Keratinocyte (primary cell): Measurements from ENCODE around the gene POU6F2. TPM values are rescaled to one million over a fixed set of nuclear protein-coding genes. Genes with fewer than 3 reads are reported as not detected.

ENCODE experiments used
- DNase-seq: peaks from one replicate; pipeline ENCODE4 v3.0.0-alpha.2; 2011; ENCODE audit warnings: low read depth, missing footprints, low spot score
- FAIRE-seq: peaks from 2 replicates; lab custom pipeline; 2011; peaks lifted over from hg19 to GRCh38; lab: Jason Lieb, UNC
- H2AFZ ChIP-seq: 2 replicates; pipeline ENCODE4 v1.6.0; 2012; ENCODE audit warnings: low read length, control low read depth, inconsistent platforms; ENCODE audit not compliant: control insufficient read depth
- H3K27ac ChIP-seq: 2 replicates; pipeline ENCODE4 v1.5.1; 2011; ENCODE audit warnings: low read length; ENCODE audit not compliant: control insufficient read depth, insufficient read depth
- H3K27me3 ChIP-seq: 3 replicates; pipeline ENCODE4 v1.6.0; 2011; ENCODE audit warnings: low read length; ENCODE audit not compliant: control insufficient read depth, insufficient read depth; ENCODE audit errors: extremely low read depth
- H3K36me3 ChIP-seq, 2 experiments: 2 replicates in 1 of 2; 3 replicates in 1 of 2; pipeline ENCODE4 v1.5.1; 2011; ENCODE audit warnings: low read length in 2 of 2, mild to moderate bottlenecking in 1 of 2; ENCODE audit not compliant: control insufficient read depth in 2 of 2, insufficient read depth in 2 of 2; ENCODE audit errors: extremely low read depth in 1 of 2
- H3K4me1 ChIP-seq: 3 replicates; pipeline ENCODE4 v1.5.1; 2011; ENCODE audit warnings: low read length; ENCODE audit not compliant: control insufficient read depth, insufficient read depth; ENCODE audit errors: extremely low read depth
- H3K4me2 ChIP-seq: 3 replicates; pipeline ENCODE4 v1.6.0; 2011; ENCODE audit warnings: low read depth, low read length; ENCODE audit not compliant: control insufficient read depth, insufficient read depth; ENCODE audit errors: extremely low read depth
- H3K4me3 ChIP-seq, 3 experiments: fragments of 200-600 bp in 1 of 3; sonication (generic) in 1 of 3; 2 replicates in 2 of 3; 3 replicates in 1 of 3; pipeline ENCODE4 v1.5.1; 2011 to 2016; ENCODE audit warnings: low read length in 3 of 3, mild to moderate bottlenecking in 3 of 3, control low read depth in 2 of 3, inconsistent platforms in 1 of 3, low read depth in 1 of 3, mixed read lengths in 1 of 3, mixed run types in 1 of 3, moderate library complexity in 1 of 3; ENCODE audit not compliant: control insufficient read depth in 2 of 3, insufficient read depth in 2 of 3; ENCODE audit errors: extremely low read depth in 1 of 3
- H3K79me2 ChIP-seq: 2 replicates; pipeline ENCODE4 v1.6.0; 2012; ENCODE audit warnings: low read length; ENCODE audit not compliant: control insufficient read depth, insufficient read depth
- H3K9ac ChIP-seq: 3 replicates; pipeline ENCODE4 v1.6.0; 2011; ENCODE audit warnings: low read length; ENCODE audit not compliant: control insufficient read depth, insufficient read depth; ENCODE audit errors: extremely low read depth
- H3K9me1 ChIP-seq: 3 replicates; pipeline ENCODE4 v1.6.0; 2011; ENCODE audit warnings: low read length; ENCODE audit not compliant: control insufficient read depth, insufficient read depth; ENCODE audit errors: extremely low read depth
- H3K9me3 ChIP-seq: 2 replicates; pipeline ENCODE4 v1.5.1; 2012; ENCODE audit warnings: low read depth, low read length; ENCODE audit not compliant: control insufficient read depth
- H4K20me1 ChIP-seq: 3 replicates; pipeline ENCODE4 v1.6.0; 2011; ENCODE audit warnings: low read length; ENCODE audit not compliant: control insufficient read depth, insufficient read depth; ENCODE audit errors: extremely low read depth
- CTCF ChIP-seq, 3 experiments: IDR thresholded peaks in 1 of 3; conservative IDR thresholded peaks in 1 of 3; optimal IDR thresholded peaks in 1 of 3; 2 replicates in 2 of 3; 3 replicates in 1 of 3; pipeline versions ENCODE3 to v1.5.1; 2011; ENCODE audit warnings: low read length in 3 of 3, mild to moderate bottlenecking in 3 of 3, moderate library complexity in 2 of 3, control low read depth in 1 of 3, inconsistent platforms in 1 of 3; ENCODE audit not compliant: insufficient read depth in 2 of 3; ENCODE audit errors: extremely low read depth in 1 of 3
- EZH2 ChIP-seq: IDR thresholded peaks from one replicate; pipeline ENCODE4 v1.6.1; 2012; ENCODE audit warnings: inconsistent platforms, mild to moderate bottlenecking, low read length, moderate library complexity
- dilution Hi-C: fragments of 300-500 bp; cut with MboI; formaldehyde crosslinking; loops from one replicate; pipeline ENCODE4 v1.7.0; 2020; ENCODE audit warnings: low sequenced_read_pairs; ENCODE audit not compliant: extremely low pct_ligation_motif_present
- polyA plus RNA-seq, 5 experiments: library from polyadenylated mRNA; depleted of rRNA in 3 of 5; stranded (reverse) in 3 of 5; stranded (forward) in 1 of 5; unstranded in 1 of 5; fragments of >200 nt; gene quantifications; 1 replicate in 1 of 5; 2 replicates in 3 of 5; 3 replicates in 1 of 5; pipeline versions ENCODE4 v1.2.1 to v1.2.3, GENCODE V29; 2011 to 2012; ENCODE audit warnings: missing spikeins in 2 of 5, low read depth in 1 of 5, low replicate concordance in 1 of 5

Gene POU6F2
- polyA plus RNA-seq, 1 donor (not counting 4 experiments of a cell fraction or from before 2014, with no cell fraction given): not detected

GRCh38 chr7:39399458-39399857 is 421.7 kb downstream of the POU6F2 start:
- Histone ChIP-seq H2AFZ (no peak overlapping the region), H3K27ac (no peak overlapping the region), H3K9me1 (no peaks in the 10 kb centered on the region), H3K9ac (no peak overlapping the region), H4K20me1 (no peaks in the 10 kb centered on the region), H3K79me2 (no peaks in the 10 kb centered on the region), H3K4me3 (no peak overlapping the region), H3K27me3 (no peaks in the 10 kb centered on the region), H3K4me2 (no peak overlapping the region), H3K36me3 (no peaks in the 10 kb centered on the region), H3K4me1 (no peaks in the 10 kb centered on the region), H3K9me3 (no peaks in the 10 kb centered on the region)
- no peak for FAIRE-seq
- no peak for DNase-seq
- no peak for TF ChIP-seq CTCF (optimal IDR thresholded peaks at IDR 0.05 in 1 of 3, IDR thresholded peaks at IDR 0.05 in 1 of 3, conservative IDR thresholded peaks at IDR 0.05 in 1 of 3; ENCODE audit: extremely low read depth in 1 of 3, insufficient read depth in 2 of 3, low read length in 3 of 3)
- no peak for TF ChIP-seq EZH2
- dilution Hi-C loops: no loop called here

- Histone ChIP-seq H3K4me2 (no peak overlapping the region), H3K9ac (no peak overlapping the region), H4K20me1 (no peaks in the 10 kb centered on the region), H3K79me2 (no peaks in the 10 kb centered on the region), H3K4me3 (no peak overlapping the region), H3K9me1 (no peaks in the 10 kb centered on the region), H3K36me3 (no peaks in the 10 kb centered on the region), H2AFZ (no peak overlapping the region), H3K27me3 (no peaks in the 10 kb centered on the region), H3K4me1 (no peaks in the 10 kb centered on the region), H3K9me3 (no peaks in the 10 kb centered on the region), H3K27ac (no peak overlapping the region)
- no peak for FAIRE-seq
- dilution Hi-C loops: no loop called here
- DNase-seq: no peak
- TF ChIP-seq EZH2 (no peak), CTCF (optimal IDR thresholded peaks at IDR 0.05 in 1 of 3, IDR thresholded peaks at IDR 0.05 in 1 of 3, conservative IDR thresholded peaks at IDR 0.05 in 1 of 3; ENCODE audit: extremely low read depth in 1 of 3, insufficient read depth in 2 of 3, low read length in 3 of 3) (no peak)
Observed at GRCh38 chr7:39399986-39400385, 422.3 kb downstream of the POU6F2 start.
